HCEC 1CT (cell line): ENCODE data around the gene PIK3IP1.
"Not testable (repeated sequence)": the region's sequence is repeated elsewhere in the genome, so short reads cannot be mapped to it uniquely, and the experiment has no call there.

Experiments
- DNase-seq: peaks from one replicate; pipeline ENCODE4 v3.0.0-alpha.2; 2017

The PIK3IP1 gene, protein sequence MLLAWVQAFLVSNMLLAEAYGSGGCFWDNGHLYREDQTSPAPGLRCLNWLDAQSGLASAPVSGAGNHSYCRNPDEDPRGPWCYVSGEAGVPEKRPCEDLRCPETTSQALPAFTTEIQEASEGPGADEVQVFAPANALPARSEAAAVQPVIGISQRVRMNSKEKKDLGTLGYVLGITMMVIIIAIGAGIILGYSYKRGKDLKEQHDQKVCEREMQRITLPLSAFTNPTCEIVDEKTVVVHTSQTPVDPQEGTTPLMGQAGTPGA

DNA sequence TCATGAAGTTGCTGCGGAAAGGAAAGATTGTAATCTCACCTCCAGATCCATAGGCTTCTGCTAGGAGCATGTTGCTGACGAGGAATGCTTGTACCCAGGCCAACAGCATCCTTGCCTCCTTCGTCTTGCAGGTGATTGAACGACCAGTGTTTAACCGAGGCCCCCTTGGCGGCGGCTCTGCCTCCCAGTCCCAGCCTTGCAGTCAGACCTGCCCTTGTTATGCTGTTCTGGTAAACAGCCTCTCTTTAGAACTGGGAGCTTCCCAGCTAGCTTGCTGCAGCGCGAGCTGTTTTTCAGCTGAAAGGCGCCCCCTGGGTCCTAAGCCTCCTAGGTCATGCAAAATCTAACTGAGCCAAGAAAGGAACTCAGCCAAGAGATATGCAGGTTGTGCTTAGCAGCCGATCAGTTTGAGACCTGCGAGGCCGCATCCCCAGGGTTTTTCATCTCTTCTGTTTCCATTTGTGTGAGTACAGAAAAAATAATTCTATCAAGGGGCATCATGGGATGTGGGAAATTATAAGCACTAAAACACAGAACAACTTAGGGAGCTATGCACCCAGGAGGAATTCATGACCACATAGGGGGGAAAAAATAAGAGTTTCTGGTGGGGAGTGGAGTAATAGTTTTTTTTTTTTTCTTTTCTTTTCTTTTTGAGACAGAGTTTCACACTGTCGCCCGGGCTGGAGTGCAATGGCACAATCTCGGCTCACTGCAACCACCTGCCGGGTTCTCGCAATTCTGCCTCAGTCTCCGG, at the start of gene PIK3IP1:
Gene PIK3IP1, minus strand, starts transcription at position 253 of the 754 bp plus-strand sequence. Its CDS starts 144 bp downstream, at position 109.
- peak; percentile 88 for DNase-seq

DNA sequence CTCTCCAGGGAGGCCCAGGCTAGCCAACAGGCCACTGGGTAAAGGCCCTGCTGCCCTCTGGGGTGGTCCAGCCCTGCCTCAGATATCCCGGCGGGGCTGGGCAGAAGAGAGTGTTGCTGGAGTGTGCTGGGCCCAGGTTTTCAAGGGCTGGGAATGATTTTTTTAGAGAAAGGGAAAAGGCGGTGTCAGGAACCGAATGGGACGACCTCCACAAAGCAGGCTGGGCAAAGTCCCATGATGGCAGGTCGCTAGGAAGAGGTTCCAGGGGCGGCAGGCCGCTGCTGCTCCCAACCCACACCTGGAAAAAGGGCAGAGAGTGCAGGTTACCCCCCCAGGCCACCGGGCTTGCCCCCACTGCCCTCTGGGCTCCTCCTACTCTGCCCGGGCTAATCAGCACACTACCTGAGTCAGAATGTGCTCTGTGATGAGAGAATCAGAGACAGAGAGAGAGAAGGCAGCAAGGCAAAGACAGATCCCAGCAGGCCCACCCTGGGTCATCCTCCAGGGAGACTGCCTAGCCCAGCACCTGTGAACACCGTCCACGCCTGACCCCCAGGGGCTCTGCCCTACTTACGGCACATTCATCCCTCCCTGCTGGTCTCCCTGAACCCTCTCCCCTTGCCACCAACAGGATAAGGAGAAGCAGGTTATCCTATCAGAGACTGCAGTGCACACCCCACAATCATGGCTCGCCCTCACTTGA, 49.2 kb upstream of the PIK3IP1 start:
- DNase-seq = no peak

GRCh38 chr22:31340765-31341247, 48.5 kb upstream of the PIK3IP1 start:
- no peak for DNase-seq

DNA sequence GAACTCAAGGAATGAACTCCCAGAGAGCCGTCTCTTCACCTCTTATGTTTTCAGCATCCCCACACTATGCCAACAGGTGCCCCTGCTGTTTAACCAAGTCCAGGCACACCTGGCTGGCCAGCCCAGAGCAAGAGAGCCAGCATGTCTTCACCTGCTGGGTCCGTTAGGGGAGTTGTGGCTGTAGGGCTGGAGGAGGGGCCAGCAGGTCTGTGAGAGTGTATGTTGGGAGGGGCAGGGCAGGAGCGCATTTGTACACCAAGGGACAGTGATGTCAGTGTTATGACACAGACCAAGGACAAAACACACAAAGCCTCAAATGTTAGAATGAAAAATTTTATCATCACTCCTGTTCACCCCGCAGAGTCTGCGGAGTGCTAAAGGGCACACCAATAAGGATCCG, 48.1 kb upstream of the PIK3IP1 start:
- no peak for DNase-seq

GRCh38 chr22:31339148-31339832, 47.0 kb upstream of the PIK3IP1 start:
- DNase-seq = no peak

DNA sequence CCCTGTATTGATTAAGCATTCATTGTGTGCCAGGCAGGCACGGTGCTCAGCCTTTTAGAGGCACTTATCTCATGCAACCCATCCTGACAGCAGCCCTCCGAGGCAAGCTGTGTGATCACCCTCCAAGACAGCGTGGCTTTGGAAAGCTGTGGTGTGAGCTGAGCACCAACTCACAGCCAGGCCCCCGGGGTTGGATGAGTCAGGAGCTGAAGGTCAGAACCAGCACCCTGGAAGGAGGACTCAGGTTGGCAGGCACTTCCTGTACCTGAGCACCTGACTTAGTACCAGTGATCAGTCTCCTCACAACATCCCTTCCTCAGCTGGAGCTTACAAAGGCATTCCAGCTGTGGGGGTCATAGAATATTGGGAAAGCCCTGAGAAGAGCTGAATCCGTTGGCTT, 44.9 kb upstream of the PIK3IP1 start:
- peak; percentile 15 for DNase-seq

GRCh38 chr22:31334329-31334728, 42.0 kb upstream of the PIK3IP1 start:
- DNase-seq = no peak

DNA sequence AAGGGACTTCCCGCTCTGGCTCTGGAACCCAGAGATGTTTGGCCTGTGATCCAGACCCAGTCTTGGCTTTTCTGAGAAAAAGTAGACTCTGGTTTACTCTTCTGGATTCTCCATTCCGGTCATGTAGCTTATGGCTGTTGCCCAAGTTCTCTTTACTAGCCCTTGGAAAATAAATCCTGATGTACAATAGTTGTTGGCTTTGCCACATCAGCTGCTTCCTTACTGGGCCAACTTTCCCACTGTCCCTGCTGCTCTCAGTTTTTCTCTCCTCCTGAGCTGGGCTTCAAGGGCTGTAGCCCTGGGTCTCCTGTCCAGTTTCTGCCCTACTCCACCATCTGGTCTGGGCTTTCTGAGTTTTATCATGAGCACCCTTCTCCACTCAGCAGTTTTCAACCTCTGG, 41.4 kb upstream of the PIK3IP1 start:
- DNase-seq = no peak

- peak; percentile 32 for DNase-seq
Measured at GRCh38 chr22:31332886-31333285, 40.6 kb upstream of the PIK3IP1 start.

DNA sequence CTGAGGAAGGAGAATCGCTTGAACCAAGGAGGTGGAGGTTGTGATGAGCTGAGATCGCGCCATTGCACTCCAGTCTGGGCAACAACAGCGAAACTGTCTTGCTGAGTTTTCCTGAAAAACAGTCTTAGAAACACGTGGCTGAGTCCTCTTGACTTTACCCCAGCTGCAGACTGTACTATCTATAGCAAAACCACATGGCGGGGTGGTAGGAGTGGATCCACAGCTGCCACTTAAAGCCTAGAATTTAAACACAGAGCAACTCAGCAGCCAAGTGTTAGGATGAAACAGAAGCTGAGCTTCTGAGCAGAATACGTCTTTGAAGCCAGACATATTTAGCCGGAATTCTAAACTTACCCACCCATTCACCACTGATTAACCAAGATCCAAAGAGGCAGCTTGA, 39.7 kb upstream of the PIK3IP1 start:
- DNase-seq = no peak

GRCh38 chr22:31329453-31330215, 37.3 kb upstream of the PIK3IP1 start:
- no peak for DNase-seq

GRCh38 chr22:31329029-31329428, 36.7 kb upstream of the PIK3IP1 start:
- peak; percentile 28 for DNase-seq

- no peak for DNase-seq
Measured at GRCh38 chr22:31328544-31328960, 36.3 kb upstream of the PIK3IP1 start.

DNA sequence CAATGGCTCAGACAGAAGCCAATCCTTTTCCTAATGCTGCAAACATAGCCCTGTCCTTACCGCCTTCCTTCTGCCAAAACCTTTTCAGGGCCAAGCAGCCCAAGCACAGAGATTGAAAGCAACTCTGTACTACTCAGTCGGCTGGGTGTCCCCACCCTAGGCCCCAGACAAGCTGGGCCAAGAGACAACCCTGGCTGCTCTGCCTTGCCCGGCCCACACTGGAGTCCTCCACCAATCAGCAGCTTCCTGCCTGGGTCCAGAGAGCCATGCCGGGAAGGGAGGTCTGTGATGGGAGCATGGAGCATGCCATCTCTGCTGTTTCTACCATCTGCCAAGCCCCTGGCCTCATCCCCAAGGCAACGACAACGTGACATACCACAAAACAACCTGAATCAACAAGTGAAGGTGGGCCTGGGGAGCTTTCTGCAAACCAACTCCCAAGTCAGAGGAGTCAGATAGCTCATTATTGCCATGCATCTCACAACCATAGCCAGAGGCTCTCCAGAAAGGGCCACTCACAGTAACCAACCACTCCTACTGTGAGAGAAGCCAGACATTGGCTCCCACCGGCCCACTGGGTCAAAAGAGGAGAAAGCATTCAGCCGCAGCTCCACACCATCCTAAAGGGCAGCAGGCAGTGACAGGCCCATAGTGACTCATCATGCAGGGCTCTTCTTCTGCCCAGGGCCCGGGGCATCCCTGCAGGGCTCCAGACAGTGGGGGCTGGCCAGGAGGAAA, 35.7 kb upstream of the PIK3IP1 start:
- no peak for DNase-seq

- DNase-seq = no peak
Measured at GRCh38 chr22:31326877-31327276, 34.6 kb upstream of the PIK3IP1 start.

GRCh38 chr22:31323578-31324550, 31.6 kb upstream of the PIK3IP1 start:
- DNase-seq = no peak

DNA sequence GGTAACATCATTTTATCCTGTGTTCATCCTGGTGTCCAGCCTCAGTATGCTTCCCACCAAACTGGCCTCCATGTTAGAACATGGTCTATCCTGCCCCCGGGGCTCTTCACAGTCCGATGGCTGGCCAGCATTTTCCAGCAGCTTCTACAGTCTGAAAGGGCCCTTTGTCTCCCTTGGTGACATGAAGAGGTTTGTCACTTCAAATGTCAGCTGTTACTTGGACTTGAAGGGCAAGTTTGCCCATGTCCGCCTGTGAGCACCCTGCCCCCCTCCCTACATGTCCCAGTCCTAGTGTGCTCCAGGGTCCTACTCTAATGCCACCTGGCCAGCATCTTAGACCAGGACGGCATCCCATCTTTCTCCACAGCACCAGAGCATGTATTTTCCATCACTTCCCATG, 29.1 kb upstream of the PIK3IP1 start:
- DNase-seq = no peak

DNA sequence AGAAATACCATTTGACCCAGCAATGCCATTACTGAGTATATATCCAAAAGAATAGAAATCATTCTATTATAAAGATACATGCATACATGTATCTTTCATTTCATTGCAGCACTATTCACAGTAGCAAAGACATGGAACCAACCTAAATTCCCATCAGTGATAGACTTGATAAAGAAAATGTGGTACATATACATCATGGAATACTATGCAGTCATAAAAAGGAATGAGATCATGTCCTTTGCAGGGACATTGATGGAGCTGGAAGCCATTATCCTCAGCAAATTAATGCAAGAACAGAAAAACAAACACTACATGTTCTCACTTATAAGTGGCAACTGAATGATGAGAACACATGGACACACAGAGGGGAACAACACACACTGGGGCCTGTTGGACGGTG, 21.9 kb upstream of the PIK3IP1 start:
- not testable (repeated sequence) for DNase-seq

DNA sequence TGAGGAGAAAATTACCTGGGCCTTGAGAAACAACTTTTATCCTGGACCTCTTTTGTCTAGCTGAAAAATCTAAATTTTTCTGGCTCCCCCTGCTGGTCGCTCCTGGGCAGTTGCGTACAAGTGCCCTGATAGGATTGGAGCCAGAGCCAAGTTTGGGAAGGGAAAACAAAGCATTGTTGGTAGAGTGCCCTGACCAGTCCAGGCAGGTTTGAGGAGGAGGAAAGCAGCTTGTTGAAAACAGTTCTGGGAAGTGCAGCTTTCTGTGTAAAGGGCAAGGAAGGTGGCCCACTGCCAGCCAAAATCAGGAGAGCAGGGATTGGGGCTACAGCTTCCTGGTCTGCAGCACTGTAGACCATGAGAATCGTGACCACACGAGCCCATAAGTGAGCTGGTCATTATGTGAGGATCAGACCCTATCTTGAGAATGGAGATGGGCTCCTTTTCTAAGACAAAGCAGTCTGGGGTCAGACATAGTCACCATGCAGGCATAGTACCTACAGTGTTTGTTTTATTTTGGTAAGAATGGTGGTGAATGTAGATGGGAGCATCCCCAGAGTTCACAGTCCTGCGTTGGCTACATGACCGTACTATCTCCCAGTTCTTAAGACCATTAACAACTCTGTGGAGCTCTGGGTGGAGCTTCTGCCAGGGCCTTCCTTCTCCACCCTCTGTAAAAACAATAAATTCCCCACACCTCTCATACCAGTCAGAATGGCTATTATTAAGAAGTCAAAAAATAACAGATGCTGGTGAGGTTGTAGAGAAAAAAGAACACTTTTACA, 21.3 kb upstream of the PIK3IP1 start:
- peak; percentile 34 for DNase-seq
